CD4-positive, alpha-beta T cell treated with Interleukin-21 for 1 hour (primary cell): Measurements from ENCODE around the gene PLK5.
"Not testable (repeated sequence)": the region's sequence is repeated elsewhere in the genome, so short reads cannot be mapped to it uniquely, and the experiment has no call there.

ENCODE experiments used
- DNase-seq: peaks from one replicate; pipeline ENCODE4 v3.0.0-alpha.2; 2020

The PLK5 gene

GRCh38 chr19:1526066-1526778, 2.3 kb downstream of the PLK5 start:
- DNase-seq: no peak

- DNase-seq: no peak
Observed at GRCh38 chr19:1526979-1527649, 3.2 kb downstream of the PLK5 start.

- no peak for DNase-seq
Observed at GRCh38 chr19:1527650-1528309, 3.9 kb downstream of the PLK5 start.

GRCh38 chr19:1528596-1529429, 4.9 kb downstream of the PLK5 start:
- no peak for DNase-seq

GRCh38 chr19:1529430-1529816, 5.5 kb downstream of the PLK5 start:
- DNase-seq: no peak

- not testable (repeated sequence) for DNase-seq
Observed at GRCh38 chr19:1530856-1531255, 7.0 kb downstream of the PLK5 start.

GRCh38 chr19:1531587-1531986, 7.7 kb downstream of the PLK5 start:
- DNase-seq: no peak

GRCh38 chr19:1532003-1532402, 8.1 kb downstream of the PLK5 start:
- no peak for DNase-seq

- DNase-seq: no peak
Observed at GRCh38 chr19:1533510-1534150, 9.8 kb downstream of the PLK5 start.

- no peak for DNase-seq
Observed at GRCh38 chr19:1534972-1535371, 11.1 kb downstream of the PLK5 start.

GRCh38 chr19:1535699-1536098, 11.8 kb downstream of the PLK5 start:
- DNase-seq: not testable (repeated sequence)

GRCh38 chr19:1538978-1539377, 15.1 kb downstream of the PLK5 start:
- DNase-seq: no peak

GRCh38 chr19:1539749-1540148, 15.9 kb downstream of the PLK5 start:
- DNase-seq: not testable (repeated sequence)

- no peak for DNase-seq
Observed at GRCh38 chr19:1540365-1540925, 16.6 kb downstream of the PLK5 start.

- no peak for DNase-seq
Observed at GRCh38 chr19:1549332-1549945, 25.6 kb downstream of the PLK5 start.

GRCh38 chr19:1551068-1552040, 27.5 kb downstream of the PLK5 start:
- DNase-seq: no peak

- no peak for DNase-seq
Observed at GRCh38 chr19:1553415-1553814, 29.5 kb downstream of the PLK5 start.

GRCh38 chr19:1554968-1555367, 31.1 kb downstream of the PLK5 start:
- DNase-seq: no peak

GRCh38 chr19:1555487-1556389, 31.9 kb downstream of the PLK5 start:
- no peak for DNase-seq
